ENCODE measurements around the gene OR10A6.

Gene OR10A6

GRCh38 chr11:7931168-7931567 lies at the start of gene OR10A6:
Gene OR10A6, minus strand, starts transcription at chr11:7931268. Its CDS starts 2,606 bp downstream, at chr11:7928662.
- H3K9me3 Mint-ChIP-seq: no peaks in the 10 kb centered on the region
- no peak within 1 kb of the TSS for H3K4me3 Mint-ChIP-seq
- H3K27ac Mint-ChIP-seq: no peak within 1 kb of the TSS
- no peaks in the 10 kb centered on the region for H3K36me3 Mint-ChIP-seq (ENCODE audit: low read depth)
- no peaks in the 10 kb centered on the region for H3K4me1 Mint-ChIP-seq
- no peak for ATAC-seq
- peaks cover 33% of the 10 kb centered on the region for H3K27me3 Mint-ChIP-seq
- no peak for DNase-seq

DNA sequence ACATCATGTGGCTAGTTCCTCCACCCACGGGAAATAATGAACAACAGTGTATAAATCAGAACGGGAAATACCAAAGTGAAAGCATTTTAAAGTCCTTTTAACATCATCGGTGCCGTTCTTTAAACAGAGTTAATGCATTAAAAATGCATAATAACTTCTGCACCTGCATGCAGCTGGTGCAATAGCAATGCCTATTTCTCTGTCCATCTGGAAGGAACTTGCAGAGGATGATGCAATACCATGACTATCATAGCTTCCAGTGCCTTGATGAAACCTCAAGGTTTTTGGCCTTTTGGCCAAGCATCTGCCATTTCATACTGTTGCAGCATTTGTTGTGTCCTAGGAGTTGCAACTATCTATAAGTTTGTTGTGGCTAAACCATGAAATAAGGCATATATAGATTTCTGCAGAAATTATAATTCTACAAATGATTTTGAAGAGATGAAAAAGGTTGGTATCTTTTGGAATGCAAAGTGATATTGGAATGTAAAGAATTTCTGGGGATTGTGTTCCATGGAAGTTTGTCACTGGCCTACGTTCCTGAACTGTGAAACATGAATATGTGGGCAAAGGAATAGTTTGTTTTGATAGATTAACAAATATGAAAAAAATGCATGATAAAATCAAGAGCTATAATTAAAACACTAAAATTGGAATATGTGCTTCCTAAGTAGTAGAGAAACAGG lies 46.3 kb upstream of the OR10A6 start:
- ATAC-seq: no peak
- DNase-seq: no peak
- Mint-ChIP-seq H3K27ac (no peak overlapping the region), H3K4me3 (no peak overlapping the region), H3K9me3 (no peaks in the 10 kb centered on the region), H3K27me3 (peaks cover 5% of the 10 kb centered on the region), H3K4me1 (no peaks in the 10 kb centered on the region), H3K36me3 (ENCODE audit: low read depth) (no peaks in the 10 kb centered on the region)

DNA sequence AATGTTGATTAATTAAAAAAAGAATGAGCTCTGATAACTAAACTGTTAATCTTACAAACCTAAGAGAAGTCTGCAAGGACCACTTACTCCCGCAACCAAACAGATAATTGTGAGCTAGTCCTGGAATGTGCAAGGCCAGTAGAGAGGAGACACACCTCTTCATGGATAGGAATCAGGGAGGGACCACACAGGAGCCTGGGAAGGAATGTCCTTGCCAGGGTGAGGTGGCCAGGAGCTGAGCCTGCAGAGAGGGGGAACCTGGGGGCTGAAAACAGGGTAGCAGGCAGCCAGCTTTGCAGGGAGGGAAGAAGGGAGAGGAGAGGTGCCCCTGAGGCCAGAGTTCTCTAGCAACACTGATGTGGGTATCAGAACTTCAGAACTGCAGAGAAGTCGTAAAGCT lies 43.6 kb upstream of the OR10A6 start:
- Mint-ChIP-seq H3K27ac (no peak overlapping the region), H3K4me1 (no peaks in the 10 kb centered on the region), H3K4me3 (no peak overlapping the region), H3K27me3 (peaks cover 10% of the 10 kb centered on the region), H3K36me3 (ENCODE audit: low read depth) (no peaks in the 10 kb centered on the region), H3K9me3 (no peaks in the 10 kb centered on the region)
- no peak for DNase-seq
- no peak for ATAC-seq

DNA sequence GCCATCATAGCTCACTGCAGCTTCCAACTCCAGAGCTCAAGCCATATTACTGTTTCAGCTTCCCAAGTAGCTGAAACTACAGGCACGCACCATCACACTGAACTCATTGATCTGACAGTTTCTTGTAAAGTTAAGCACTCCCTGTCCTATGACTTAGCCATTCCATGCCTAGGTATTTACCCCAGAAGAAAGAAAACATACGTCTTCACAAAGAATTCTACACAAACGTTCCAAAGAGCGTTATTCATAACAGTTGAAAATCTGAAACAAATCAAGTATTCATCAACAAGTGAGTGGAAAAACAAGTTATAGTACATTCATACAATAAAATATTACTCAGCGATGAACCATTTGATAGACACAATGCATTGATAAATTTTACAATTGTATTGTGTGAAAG lies 41.9 kb upstream of the OR10A6 start:
- peaks cover 10% of the 10 kb centered on the region for H3K27me3 Mint-ChIP-seq
- no peaks in the 10 kb centered on the region for H3K36me3 Mint-ChIP-seq (ENCODE audit: low read depth)
- H3K4me3 Mint-ChIP-seq: no peak overlapping the region
- no peaks in the 10 kb centered on the region for H3K4me1 Mint-ChIP-seq
- no peak overlapping the region for H3K27ac Mint-ChIP-seq
- ATAC-seq (no peak), DNase-seq (no peak)
- no peaks in the 10 kb centered on the region for H3K9me3 Mint-ChIP-seq

- Mint-ChIP-seq H3K27ac (no peak overlapping the region), H3K36me3 (ENCODE audit: low read depth) (no peaks in the 10 kb centered on the region), H3K9me3 (no peaks in the 10 kb centered on the region), H3K27me3 (peaks cover 10% of the 10 kb centered on the region), H3K4me1 (no peaks in the 10 kb centered on the region), H3K4me3 (no peak overlapping the region)
- DNase-seq: no peak
- ATAC-seq: no peak
Measured at GRCh38 chr11:7971846-7972245, 40.8 kb upstream of the OR10A6 start.

- Mint-ChIP-seq H3K4me1 (no peaks in the 10 kb centered on the region), H3K9me3 (no peaks in the 10 kb centered on the region), H3K27me3 (peaks cover 10% of the 10 kb centered on the region), H3K4me3 (no peak overlapping the region), H3K27ac (no peak overlapping the region), H3K36me3 (ENCODE audit: low read depth) (no peaks in the 10 kb centered on the region)
- DNase-seq (no peak), ATAC-seq (no peak)
Measured at GRCh38 chr11:7969756-7970646, 38.9 kb upstream of the OR10A6 start.

- no peaks in the 10 kb centered on the region for H3K9me3 Mint-ChIP-seq
- no peak overlapping the region for H3K27ac Mint-ChIP-seq
- DNase-seq (no peak), ATAC-seq (no peak)
- no peaks in the 10 kb centered on the region for H3K4me1 Mint-ChIP-seq
- no peak overlapping the region for H3K4me3 Mint-ChIP-seq
- H3K36me3 Mint-ChIP-seq (ENCODE audit: low read depth): no peaks in the 10 kb centered on the region
- peaks cover 10% of the 10 kb centered on the region for H3K27me3 Mint-ChIP-seq
Measured at GRCh38 chr11:7968686-7969085, 37.6 kb upstream of the OR10A6 start.

DNA sequence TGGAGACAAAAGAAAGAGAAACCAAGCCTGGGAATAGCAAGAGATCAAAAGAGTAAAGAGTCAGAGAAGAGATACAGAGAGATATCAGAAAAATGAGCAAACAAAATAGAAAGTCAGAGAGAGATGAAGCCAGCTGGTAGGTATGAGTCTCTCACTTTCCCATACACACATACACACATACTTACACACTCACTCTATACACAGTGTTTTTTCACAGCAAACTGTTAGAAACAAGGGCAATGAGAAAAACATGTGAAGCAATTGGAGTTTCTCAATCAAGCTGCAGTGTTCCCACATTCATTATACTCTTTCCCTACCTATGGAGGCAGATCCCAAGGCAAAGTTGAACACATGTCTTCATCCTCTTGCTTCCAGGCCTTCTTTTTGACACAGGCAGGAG lies 36.8 kb upstream of the OR10A6 start:
- Mint-ChIP-seq H3K27me3 (peaks cover 7% of the 10 kb centered on the region), H3K9me3 (no peaks in the 10 kb centered on the region), H3K4me1 (no peaks in the 10 kb centered on the region), H3K4me3 (no peak overlapping the region), H3K36me3 (ENCODE audit: low read depth) (no peaks in the 10 kb centered on the region), H3K27ac (no peak overlapping the region)
- DNase-seq (no peak), ATAC-seq (no peak)

- Mint-ChIP-seq H3K4me3 (no peak overlapping the region), H3K27me3 (peaks cover 7% of the 10 kb centered on the region), H3K4me1 (no peaks in the 10 kb centered on the region)
Measured at GRCh38 chr11:7967097-7967496, 36.0 kb upstream of the OR10A6 start.

GRCh38 chr11:7965386-7965785 lies 34.3 kb upstream of the OR10A6 start, which contains the start of gene NLRP10:
Gene NLRP10, minus strand, starts transcription at chr11:7965447. Its CDS starts 1,952 bp downstream, at chr11:7963495.
- H3K4me1 Mint-ChIP-seq: no peaks in the 10 kb centered on the region
- no peak within 1 kb of the TSS for H3K27ac Mint-ChIP-seq
- ATAC-seq (no peak), DNase-seq (no peak)
- no peak within 1 kb of the TSS for H3K4me3 Mint-ChIP-seq
- H3K27me3 Mint-ChIP-seq: peaks cover 2% of the 10 kb centered on the region
- H3K36me3 Mint-ChIP-seq (ENCODE audit: low read depth): no peaks in the 10 kb centered on the region
- no peaks in the 10 kb centered on the region for H3K9me3 Mint-ChIP-seq

More at GRCh38 chr11:7967097-7967496, 36.0 kb upstream of the OR10A6 start:
- H3K36me3 Mint-ChIP-seq (ENCODE audit: low read depth): no peaks in the 10 kb centered on the region
- H3K9me3 Mint-ChIP-seq: no peaks in the 10 kb centered on the region
- no peak for DNase-seq
- H3K27ac Mint-ChIP-seq: no peak overlapping the region
- ATAC-seq: no peak

DNA sequence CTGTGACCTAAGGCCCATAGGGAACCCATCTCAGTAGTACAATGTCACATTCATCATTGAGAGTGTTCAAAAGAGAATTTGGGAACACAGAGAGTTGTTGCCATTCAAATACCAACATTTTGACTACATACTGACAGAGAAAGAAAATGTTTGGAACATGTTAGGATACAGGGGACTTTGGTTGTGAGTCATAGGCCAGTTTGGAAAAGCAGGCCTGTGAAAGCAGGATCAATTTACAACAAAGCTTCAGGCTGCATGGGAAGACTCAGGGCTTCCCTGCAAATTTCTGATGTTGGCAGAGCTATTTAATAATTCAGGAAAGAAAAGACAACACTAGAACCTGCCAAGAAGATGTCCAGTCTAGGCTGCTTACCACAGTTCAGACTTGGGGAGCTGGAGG lies 33.8 kb upstream of the OR10A6 start:
- no peak overlapping the region for H3K27ac Mint-ChIP-seq
- no peak for ATAC-seq
- no peak overlapping the region for H3K4me3 Mint-ChIP-seq
- no peak for DNase-seq
- no peaks in the 10 kb centered on the region for H3K9me3 Mint-ChIP-seq
- no peaks in the 10 kb centered on the region for H3K36me3 Mint-ChIP-seq (ENCODE audit: low read depth)
- peaks cover 2% of the 10 kb centered on the region for H3K27me3 Mint-ChIP-seq
- H3K4me1 Mint-ChIP-seq: no peaks in the 10 kb centered on the region

DNA sequence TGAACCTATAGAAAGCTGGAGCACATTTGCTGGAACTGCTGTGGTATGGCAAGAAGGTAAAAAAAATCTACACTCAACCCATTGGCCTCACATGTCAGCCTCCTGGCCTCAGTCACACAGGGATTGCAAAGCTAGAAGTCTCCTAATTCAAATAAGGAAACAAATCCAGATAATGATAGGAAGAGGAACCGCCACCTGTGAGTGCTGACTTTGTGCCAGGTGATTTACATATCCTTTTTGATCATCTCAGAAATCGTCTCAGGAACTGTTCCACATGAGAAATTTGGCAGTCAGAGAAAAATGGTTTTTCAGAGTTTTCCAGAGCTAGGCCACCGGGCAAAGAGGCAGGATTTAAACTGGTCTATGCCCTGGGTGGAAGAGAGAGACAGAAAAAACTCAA lies 33.2 kb upstream of the OR10A6 start:
- H3K27me3 Mint-ChIP-seq: peaks cover 6% of the 10 kb centered on the region
- no peak overlapping the region for H3K4me3 Mint-ChIP-seq
- no peaks in the 10 kb centered on the region for H3K9me3 Mint-ChIP-seq
- DNase-seq (no peak), ATAC-seq (no peak)
- H3K36me3 Mint-ChIP-seq (ENCODE audit: low read depth): no peaks in the 10 kb centered on the region
- H3K27ac Mint-ChIP-seq: no peak overlapping the region
- H3K4me1 Mint-ChIP-seq: no peaks in the 10 kb centered on the region

DNA sequence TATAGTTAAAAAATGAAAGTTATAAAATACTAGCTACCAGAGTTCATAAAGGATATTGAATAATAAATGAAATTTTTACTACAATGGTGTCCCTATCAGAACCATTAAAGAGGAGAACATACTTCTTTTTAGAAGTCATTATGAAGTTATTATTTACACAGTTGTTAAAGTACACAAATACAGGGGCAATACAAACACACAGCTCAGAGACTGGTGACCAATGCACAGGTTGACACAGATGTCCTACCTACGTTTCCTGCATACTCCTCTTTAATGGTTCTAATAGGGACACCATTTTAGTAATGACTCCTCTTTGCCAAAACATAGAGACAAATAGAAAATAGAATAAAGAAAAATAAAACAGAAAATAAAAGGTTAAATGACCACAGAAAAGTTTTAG lies 24.1 kb upstream of the OR10A6 start:
- Mint-ChIP-seq H3K4me3 (no peak overlapping the region), H3K27me3 (peaks cover 5% of the 10 kb centered on the region), H3K36me3 (ENCODE audit: low read depth) (no peaks in the 10 kb centered on the region), H3K4me1 (no peaks in the 10 kb centered on the region), H3K9me3 (no peaks in the 10 kb centered on the region), H3K27ac (no peak overlapping the region)
- ATAC-seq (no peak), DNase-seq (no peak)

GRCh38 chr11:7949934-7950333 lies 18.9 kb upstream of the OR10A6 start:
- DNase-seq (no peak), ATAC-seq (no peak)
- Mint-ChIP-seq H3K4me3 (no peak overlapping the region), H3K36me3 (ENCODE audit: low read depth) (no peaks in the 10 kb centered on the region), H3K27ac (no peak overlapping the region), H3K9me3 (no peaks in the 10 kb centered on the region), H3K4me1 (no peaks in the 10 kb centered on the region), H3K27me3 (peaks cover 4% of the 10 kb centered on the region)

DNA sequence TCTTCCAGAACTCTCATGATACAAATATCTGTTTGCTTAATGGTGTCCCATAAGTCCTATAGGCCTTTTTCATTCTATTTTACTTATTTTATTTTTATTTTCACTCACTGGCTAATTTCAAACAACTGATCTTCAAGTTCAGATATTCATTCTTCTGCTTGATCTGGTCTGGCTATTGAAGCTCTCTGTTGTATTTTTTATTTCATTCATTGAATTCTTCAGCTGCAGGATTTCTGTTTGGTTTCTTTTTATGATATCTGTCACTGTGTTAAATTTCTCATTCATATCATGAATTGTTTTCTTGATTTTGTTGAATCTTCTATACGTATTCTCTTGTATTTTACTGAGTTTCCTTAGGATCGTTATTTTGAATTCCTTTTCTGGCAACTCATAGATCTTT lies 13.1 kb upstream of the OR10A6 start:
- H3K27me3 Mint-ChIP-seq: peaks cover 9% of the 10 kb centered on the region
- no peaks in the 10 kb centered on the region for H3K4me1 Mint-ChIP-seq
- DNase-seq (no peak), ATAC-seq (no peak)
- H3K36me3 Mint-ChIP-seq (ENCODE audit: low read depth): no peaks in the 10 kb centered on the region
- H3K27ac Mint-ChIP-seq: no peak overlapping the region
- peaks cover 22% of the 10 kb centered on the region for H3K9me3 Mint-ChIP-seq
- no peak overlapping the region for H3K4me3 Mint-ChIP-seq
